ENCODE data around the gene BCAS1. TPM values are rescaled to one million over a fixed set of nuclear protein-coding genes. Genes with fewer than 3 reads are reported as not detected.
A peak's percentile ranks its signal among the peaks of the same experiment; 100 is the strongest.

Gene BCAS1
- total RNA-seq, 1 donor: not detected

DNA sequence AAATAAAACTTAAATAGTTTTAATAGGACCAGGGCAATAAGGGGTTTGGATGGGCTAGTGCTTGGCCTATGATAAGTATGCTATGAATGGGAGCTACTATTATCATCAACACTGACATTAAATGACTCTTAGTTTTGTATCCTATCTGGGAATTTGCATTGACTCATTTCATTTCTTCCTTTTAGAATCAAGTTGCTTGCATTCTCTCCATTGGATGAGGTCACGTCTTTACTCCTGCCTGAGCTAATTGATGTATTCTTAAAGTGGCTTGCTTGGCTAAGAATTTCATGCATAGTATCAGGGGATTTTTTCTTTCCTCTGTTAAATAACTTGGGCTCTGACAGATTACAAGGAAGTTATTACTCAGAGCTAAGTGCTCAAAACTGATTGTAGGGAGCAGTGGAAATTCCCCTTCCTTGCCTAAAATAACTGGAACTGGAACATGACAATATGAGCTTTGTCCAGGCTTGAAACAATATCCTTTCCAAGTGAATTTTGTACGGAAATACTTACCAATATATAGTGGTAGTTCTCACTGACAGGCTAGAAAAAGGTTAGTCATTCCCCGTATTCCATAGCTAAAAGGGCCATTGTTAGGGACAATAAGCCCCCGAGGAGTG is 169.9 kb downstream of the BCAS1 start:
- TF ChIP-seq, protein P1, sequence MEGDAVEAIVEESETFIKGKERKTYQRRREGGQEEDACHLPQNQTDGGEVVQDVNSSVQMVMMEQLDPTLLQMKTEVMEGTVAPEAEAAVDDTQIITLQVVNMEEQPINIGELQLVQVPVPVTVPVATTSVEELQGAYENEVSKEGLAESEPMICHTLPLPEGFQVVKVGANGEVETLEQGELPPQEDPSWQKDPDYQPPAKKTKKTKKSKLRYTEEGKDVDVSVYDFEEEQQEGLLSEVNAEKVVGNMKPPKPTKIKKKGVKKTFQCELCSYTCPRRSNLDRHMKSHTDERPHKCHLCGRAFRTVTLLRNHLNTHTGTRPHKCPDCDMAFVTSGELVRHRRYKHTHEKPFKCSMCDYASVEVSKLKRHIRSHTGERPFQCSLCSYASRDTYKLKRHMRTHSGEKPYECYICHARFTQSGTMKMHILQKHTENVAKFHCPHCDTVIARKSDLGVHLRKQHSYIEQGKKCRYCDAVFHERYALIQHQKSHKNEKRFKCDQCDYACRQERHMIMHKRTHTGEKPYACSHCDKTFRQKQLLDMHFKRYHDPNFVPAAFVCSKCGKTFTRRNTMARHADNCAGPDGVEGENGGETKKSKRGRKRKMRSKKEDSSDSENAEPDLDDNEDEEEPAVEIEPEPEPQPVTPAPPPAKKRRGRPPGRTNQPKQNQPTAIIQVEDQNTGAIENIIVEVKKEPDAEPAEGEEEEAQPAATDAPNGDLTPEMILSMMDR (IDR thresholded peaks at IDR 0.05; ENCODE audit: extremely low read depth, low read depth, low read length): no peak
- Histone ChIP-seq H2AFZ (ENCODE audit: low read length) (no peak overlapping the region), H4K20me1 (ENCODE audit: insufficient read depth, low read length) (no peaks in the 10 kb centered on the region), H3K79me2 (ENCODE audit: insufficient read depth, low read length) (no peaks in the 10 kb centered on the region), H3K4me2 (ENCODE audit: insufficient read depth, low read length) (peak overlapping the region; percentile 65), H3K4me3 (ENCODE audit: insufficient read depth, low read length) (peak overlapping the region; percentile 15), H3K27ac (ENCODE audit: low read depth, low read length) (peak overlapping the region; percentile 92), H3K9me3 (ENCODE audit: low read depth, low read length) (no peaks in the 10 kb centered on the region), H3K27me3 (ENCODE audit: insufficient read depth, low read length) (no peaks in the 10 kb centered on the region), H3K36me3 (ENCODE audit: insufficient read depth, low read length) (no peaks in the 10 kb centered on the region), H3K4me1 (ENCODE audit: insufficient read depth, low read length) (peaks cover 38% of the 10 kb centered on the region)
- DNase-seq (ENCODE audit: insufficient read length, low spot score, missing footprints): peak; percentile 66

DNA sequence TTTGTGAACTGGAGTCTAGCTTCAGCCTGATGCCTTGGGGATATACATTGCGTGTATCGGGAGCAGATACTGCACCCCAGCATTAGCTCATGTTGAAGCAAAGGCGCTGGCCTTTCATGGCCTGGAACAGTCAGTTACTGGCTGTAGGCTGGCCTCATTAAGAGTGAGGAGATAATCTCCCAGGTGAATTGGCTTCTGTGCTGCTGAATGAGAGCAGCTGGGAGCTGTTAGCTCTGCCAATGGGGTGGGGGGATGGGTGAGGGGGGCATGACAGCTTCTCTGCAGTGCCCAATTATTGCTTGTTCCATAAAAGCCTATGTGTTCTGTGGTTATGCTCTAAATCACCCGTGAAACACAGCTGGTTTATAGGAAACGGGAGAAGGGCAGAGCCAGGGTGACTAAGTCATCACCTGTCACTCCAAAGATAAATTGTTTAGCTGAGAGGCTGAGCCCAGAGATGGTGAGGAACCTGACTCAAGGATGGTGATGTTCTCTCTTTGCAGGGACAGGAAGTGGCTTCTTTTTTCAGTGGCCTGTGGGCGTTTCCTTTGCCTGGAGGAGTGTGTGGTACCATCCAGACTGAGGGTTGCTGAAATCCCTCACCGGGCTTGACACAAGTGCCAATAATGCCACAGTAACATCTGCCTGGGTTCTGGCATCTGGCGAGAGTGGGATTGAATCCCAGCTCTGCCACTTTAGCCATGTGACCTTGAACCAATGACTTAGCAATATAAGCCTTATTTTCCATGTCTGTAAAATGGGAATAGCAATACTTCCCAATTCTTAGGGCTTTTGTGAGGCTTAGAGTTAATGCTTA is 170.8 kb downstream of the BCAS1 start:
- Histone ChIP-seq H3K27ac (ENCODE audit: low read depth, low read length) (peak overlapping the region; percentile 92), H3K79me2 (ENCODE audit: insufficient read depth, low read length) (no peaks in the 10 kb centered on the region), H3K4me3 (ENCODE audit: insufficient read depth, low read length) (no peak overlapping the region), H3K36me3 (ENCODE audit: insufficient read depth, low read length) (no peaks in the 10 kb centered on the region), H3K27me3 (ENCODE audit: insufficient read depth, low read length) (no peaks in the 10 kb centered on the region), H2AFZ (ENCODE audit: low read length) (no peak overlapping the region), H4K20me1 (ENCODE audit: insufficient read depth, low read length) (no peaks in the 10 kb centered on the region), H3K4me2 (ENCODE audit: insufficient read depth, low read length) (no peak overlapping the region), H3K4me1 (ENCODE audit: insufficient read depth, low read length) (peaks cover 38% of the 10 kb centered on the region), H3K9me3 (ENCODE audit: low read depth, low read length) (no peaks in the 10 kb centered on the region)
- DNase-seq (ENCODE audit: insufficient read length, low spot score, missing footprints): no peak
- TF ChIP-seq, protein P1 (IDR thresholded peaks at IDR 0.05; ENCODE audit: extremely low read depth, low read depth, low read length): no peak

DNA sequence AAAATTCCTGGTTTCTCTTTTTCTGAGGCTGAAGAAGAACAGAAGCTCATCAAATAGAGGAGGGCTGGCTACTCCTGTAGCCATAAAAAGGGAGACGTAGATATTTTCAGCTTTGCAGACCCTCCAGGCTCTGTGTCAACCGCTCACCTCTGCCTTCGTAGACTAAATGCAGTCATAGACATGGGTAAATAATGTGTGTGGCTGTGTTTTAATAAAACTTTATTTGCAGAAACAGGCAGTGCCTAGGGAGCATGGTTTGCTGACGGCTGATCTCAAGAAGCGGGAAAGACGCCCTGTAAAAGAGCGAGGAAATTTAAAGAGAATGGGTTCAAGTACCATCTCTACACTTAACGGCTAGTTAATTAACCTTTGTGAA is 171.8 kb downstream of the BCAS1 start:
- Histone ChIP-seq H3K4me2 (ENCODE audit: insufficient read depth, low read length) (no peak overlapping the region), H3K79me2 (ENCODE audit: insufficient read depth, low read length) (no peaks in the 10 kb centered on the region), H3K9me3 (ENCODE audit: low read depth, low read length) (no peaks in the 10 kb centered on the region), H2AFZ (ENCODE audit: low read length) (no peak overlapping the region), H3K27ac (ENCODE audit: low read depth, low read length) (no peak overlapping the region), H3K4me3 (ENCODE audit: insufficient read depth, low read length) (no peak overlapping the region), H3K36me3 (ENCODE audit: insufficient read depth, low read length) (no peaks in the 10 kb centered on the region), H3K27me3 (ENCODE audit: insufficient read depth, low read length) (no peaks in the 10 kb centered on the region), H3K4me1 (ENCODE audit: insufficient read depth, low read length) (peaks cover 34% of the 10 kb centered on the region), H4K20me1 (ENCODE audit: insufficient read depth, low read length) (no peaks in the 10 kb centered on the region)
- DNase-seq (ENCODE audit: insufficient read length, low spot score, missing footprints): no peak
- TF ChIP-seq, protein P1 (IDR thresholded peaks at IDR 0.05; ENCODE audit: extremely low read depth, low read depth, low read length): no peak

DNA sequence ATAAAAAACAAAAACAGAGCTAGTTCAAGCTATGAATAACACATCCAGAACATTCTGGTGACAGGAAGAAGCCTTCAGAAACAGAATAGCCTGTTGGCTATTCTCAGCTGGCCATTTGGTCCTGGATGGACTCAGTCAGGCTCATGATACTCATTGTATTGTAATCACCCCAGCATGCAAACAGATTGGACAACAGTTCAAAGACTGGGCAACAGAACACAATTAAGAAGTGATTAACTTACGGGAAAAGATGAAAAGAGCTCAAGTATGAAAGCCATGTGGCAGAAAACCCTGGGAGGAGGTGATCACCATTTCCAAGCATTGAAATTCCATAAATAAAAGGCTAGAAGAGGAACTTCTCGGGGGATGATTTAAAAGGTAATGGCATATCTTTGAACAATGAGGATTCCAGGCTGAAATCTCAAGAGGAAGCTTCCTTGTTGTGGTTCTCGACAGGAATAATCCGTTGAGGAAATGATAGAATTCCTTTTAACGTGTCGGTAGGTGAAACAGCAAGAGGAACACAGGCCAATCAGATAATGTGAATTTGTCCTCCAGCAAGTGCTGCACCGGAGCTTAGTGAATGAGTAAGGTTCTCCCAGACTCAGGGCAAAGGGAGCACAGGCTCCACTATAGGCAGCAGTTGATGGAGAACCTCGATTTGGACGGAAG is 172.4 kb downstream of the BCAS1 start:
- Histone ChIP-seq H3K4me1 (ENCODE audit: insufficient read depth, low read length) (peaks cover 30% of the 10 kb centered on the region), H3K4me2 (ENCODE audit: insufficient read depth, low read length) (no peak overlapping the region)
- no peak for DNase-seq (ENCODE audit: insufficient read length, low spot score, missing footprints)

More for the DNA sequence above, 172.4 kb downstream of the BCAS1 start:
- no peaks in the 10 kb centered on the region for H3K27me3 ChIP-seq (ENCODE audit: insufficient read depth, low read length)
- H3K4me3 ChIP-seq (ENCODE audit: insufficient read depth, low read length): no peak overlapping the region
- H3K9me3 ChIP-seq (ENCODE audit: low read depth, low read length): no peaks in the 10 kb centered on the region
- H3K79me2 ChIP-seq (ENCODE audit: insufficient read depth, low read length): no peaks in the 10 kb centered on the region
- H3K27ac ChIP-seq (ENCODE audit: low read depth, low read length): no peak overlapping the region
- no peak overlapping the region for H2AFZ ChIP-seq (ENCODE audit: low read length)
- H4K20me1 ChIP-seq (ENCODE audit: insufficient read depth, low read length): no peaks in the 10 kb centered on the region
- no peaks in the 10 kb centered on the region for H3K36me3 ChIP-seq (ENCODE audit: insufficient read depth, low read length)
- TF ChIP-seq, protein P1 (IDR thresholded peaks at IDR 0.05; ENCODE audit: extremely low read depth, low read depth, low read length): no peak

All from osteoblast (primary cell).